Measurements from ENCODE around the gene KLHL24. TPM values are rescaled to one million over a fixed set of nuclear protein-coding genes. Genes with fewer than 3 reads are reported as not detected.

KLHL24 gene
- polyA plus RNA-seq, 1 donor from 2014 or later = 92.1 TPM

DNA sequence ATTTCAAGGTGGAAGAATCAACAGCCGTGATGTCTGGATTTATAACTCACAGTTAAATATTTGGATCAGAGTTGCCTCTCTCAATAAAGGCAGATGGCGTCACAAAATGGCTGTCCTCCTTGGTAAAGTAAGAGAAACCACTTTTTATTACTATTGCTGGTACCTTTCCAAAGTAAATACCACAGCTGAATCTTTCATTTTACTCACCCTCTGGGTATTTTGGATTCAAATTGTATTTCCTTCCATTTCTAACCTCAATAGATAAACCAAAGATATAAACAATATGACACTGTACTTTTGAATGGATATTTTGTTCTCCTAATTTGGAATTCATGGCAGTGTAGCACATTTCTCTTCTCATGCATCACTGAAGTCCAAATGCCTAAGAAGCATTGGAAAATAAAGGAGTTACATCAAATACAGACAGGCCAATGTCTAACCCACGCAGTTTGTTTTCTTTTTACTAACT is 29.5 kb downstream of the KLHL24 start:
- no peak overlapping the region for H3K4me3 ChIP-seq (ENCODE audit: low read length)

DNA sequence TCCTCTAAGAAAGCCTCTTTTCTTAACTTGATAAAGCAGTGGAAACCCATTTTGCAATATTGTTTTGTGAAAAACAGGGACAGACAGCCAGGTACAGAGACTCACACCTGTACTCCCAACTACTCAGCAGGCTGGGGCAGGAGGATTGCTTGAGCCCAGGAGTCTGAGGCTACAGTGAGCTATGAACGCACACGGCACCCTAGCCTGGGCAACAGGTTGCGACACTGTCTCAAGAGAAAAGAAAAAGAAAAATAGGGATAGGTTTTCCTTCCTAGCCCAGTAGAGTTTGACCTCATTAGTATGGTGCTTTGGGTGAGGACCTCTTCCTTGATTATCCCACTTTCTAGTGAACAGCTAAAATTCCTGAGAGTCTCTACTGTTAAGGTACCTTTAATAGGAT is 44.6 kb downstream of the KLHL24 start:
- Histone ChIP-seq H3K9me3 (ENCODE audit: low read length) (no peaks in the 10 kb centered on the region), H3K9me2 (ENCODE audit: insufficient read depth, low read length) (no peaks in the 10 kb centered on the region)
- TF ChIP-seq EZH2 (IDR thresholded peaks at IDR 0.05; ENCODE audit: borderline replicate concordance, insufficient read depth, low read length, poor library complexity, severe bottlenecking) = no peak

More for the DNA sequence above, 29.5 kb downstream of the KLHL24 start:
- TF ChIP-seq, protein P1, sequence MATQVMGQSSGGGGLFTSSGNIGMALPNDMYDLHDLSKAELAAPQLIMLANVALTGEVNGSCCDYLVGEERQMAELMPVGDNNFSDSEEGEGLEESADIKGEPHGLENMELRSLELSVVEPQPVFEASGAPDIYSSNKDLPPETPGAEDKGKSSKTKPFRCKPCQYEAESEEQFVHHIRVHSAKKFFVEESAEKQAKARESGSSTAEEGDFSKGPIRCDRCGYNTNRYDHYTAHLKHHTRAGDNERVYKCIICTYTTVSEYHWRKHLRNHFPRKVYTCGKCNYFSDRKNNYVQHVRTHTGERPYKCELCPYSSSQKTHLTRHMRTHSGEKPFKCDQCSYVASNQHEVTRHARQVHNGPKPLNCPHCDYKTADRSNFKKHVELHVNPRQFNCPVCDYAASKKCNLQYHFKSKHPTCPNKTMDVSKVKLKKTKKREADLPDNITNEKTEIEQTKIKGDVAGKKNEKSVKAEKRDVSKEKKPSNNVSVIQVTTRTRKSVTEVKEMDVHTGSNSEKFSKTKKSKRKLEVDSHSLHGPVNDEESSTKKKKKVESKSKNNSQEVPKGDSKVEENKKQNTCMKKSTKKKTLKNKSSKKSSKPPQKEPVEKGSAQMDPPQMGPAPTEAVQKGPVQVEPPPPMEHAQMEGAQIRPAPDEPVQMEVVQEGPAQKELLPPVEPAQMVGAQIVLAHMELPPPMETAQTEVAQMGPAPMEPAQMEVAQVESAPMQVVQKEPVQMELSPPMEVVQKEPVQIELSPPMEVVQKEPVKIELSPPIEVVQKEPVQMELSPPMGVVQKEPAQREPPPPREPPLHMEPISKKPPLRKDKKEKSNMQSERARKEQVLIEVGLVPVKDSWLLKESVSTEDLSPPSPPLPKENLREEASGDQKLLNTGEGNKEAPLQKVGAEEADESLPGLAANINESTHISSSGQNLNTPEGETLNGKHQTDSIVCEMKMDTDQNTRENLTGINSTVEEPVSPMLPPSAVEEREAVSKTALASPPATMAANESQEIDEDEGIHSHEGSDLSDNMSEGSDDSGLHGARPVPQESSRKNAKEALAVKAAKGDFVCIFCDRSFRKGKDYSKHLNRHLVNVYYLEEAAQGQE (IDR thresholded peaks at IDR 0.05; ENCODE audit: borderline replicate concordance) = no peak
- no peak for TF ChIP-seq MXI1 (conservative IDR thresholded peaks at IDR 0.05; ENCODE audit: poor library complexity, severe bottlenecking)
- TF ChIP-seq, protein P2, sequence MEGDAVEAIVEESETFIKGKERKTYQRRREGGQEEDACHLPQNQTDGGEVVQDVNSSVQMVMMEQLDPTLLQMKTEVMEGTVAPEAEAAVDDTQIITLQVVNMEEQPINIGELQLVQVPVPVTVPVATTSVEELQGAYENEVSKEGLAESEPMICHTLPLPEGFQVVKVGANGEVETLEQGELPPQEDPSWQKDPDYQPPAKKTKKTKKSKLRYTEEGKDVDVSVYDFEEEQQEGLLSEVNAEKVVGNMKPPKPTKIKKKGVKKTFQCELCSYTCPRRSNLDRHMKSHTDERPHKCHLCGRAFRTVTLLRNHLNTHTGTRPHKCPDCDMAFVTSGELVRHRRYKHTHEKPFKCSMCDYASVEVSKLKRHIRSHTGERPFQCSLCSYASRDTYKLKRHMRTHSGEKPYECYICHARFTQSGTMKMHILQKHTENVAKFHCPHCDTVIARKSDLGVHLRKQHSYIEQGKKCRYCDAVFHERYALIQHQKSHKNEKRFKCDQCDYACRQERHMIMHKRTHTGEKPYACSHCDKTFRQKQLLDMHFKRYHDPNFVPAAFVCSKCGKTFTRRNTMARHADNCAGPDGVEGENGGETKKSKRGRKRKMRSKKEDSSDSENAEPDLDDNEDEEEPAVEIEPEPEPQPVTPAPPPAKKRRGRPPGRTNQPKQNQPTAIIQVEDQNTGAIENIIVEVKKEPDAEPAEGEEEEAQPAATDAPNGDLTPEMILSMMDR (IDR thresholded peaks at IDR 0.05; ENCODE audit: poor library complexity, severe bottlenecking) = no peak
- TF ChIP-seq RAD21 (conservative IDR thresholded peaks at IDR 0.05) = no peak
- no peak for TF ChIP-seq EP300 (conservative IDR thresholded peaks at IDR 0.05; ENCODE audit: poor library complexity, severe bottlenecking)
- TF ChIP-seq TAF1 (IDR thresholded peaks at IDR 0.05; ENCODE audit: low read depth) = no peak
- no peak for TF ChIP-seq EZH2 (IDR thresholded peaks at IDR 0.05; ENCODE audit: borderline replicate concordance, insufficient read depth, low read length, poor library complexity, severe bottlenecking)
- TF ChIP-seq POLR2AphosphoS5 (IDR thresholded peaks at IDR 0.05) = no peak
- no peak for TF ChIP-seq SMC3 (conservative IDR thresholded peaks at IDR 0.05; ENCODE audit: poor library complexity)
- no peak overlapping the region for H3K9ac ChIP-seq (ENCODE audit: low read length)
- no peaks in the 10 kb centered on the region for H3K9me3 ChIP-seq (ENCODE audit: low read length)
- H3K36me3 ChIP-seq (ENCODE audit: insufficient read depth, low read length) = peaks cover 21% of the 10 kb centered on the region
- peaks cover 41% of the 10 kb centered on the region for H3K79me2 ChIP-seq (replicated peaks; ENCODE audit: insufficient read depth, low read length)
- H3K27ac ChIP-seq (ENCODE audit: low read length) = no peak overlapping the region
- no peaks in the 10 kb centered on the region for H3K9me2 ChIP-seq (ENCODE audit: insufficient read depth, low read length)
- H3K27me3 ChIP-seq (ENCODE audit: insufficient read depth, low read depth, low read length) = no peaks in the 10 kb centered on the region
- peaks cover 3% of the 10 kb centered on the region for H4K20me1 ChIP-seq (ENCODE audit: insufficient read depth)
- no peak overlapping the region for H2AFZ ChIP-seq (ENCODE audit: low read depth, low read length)
- no peak overlapping the region for H3K4me2 ChIP-seq (ENCODE audit: low read length)
- no peaks in the 10 kb centered on the region for H3F3A ChIP-seq (ENCODE audit: insufficient read depth, low read length, poor library complexity, severe bottlenecking)

More for the DNA sequence above, 44.6 kb downstream of the KLHL24 start:
- no peak overlapping the region for H3K4me3 ChIP-seq (ENCODE audit: low read length)
- no peak overlapping the region for H3K27ac ChIP-seq (ENCODE audit: low read length)
- no peak overlapping the region for H3K9ac ChIP-seq (ENCODE audit: low read length)
- peaks cover 12% of the 10 kb centered on the region for H3K36me3 ChIP-seq (ENCODE audit: insufficient read depth, low read length)
- no peaks in the 10 kb centered on the region for H4K20me1 ChIP-seq (ENCODE audit: insufficient read depth)
- no peaks in the 10 kb centered on the region for H3K27me3 ChIP-seq (ENCODE audit: insufficient read depth, low read depth, low read length)
- H3F3A ChIP-seq (ENCODE audit: insufficient read depth, low read length, poor library complexity, severe bottlenecking) = no peaks in the 10 kb centered on the region
- no peak overlapping the region for H2AFZ ChIP-seq (ENCODE audit: low read depth, low read length)
- H3K79me2 ChIP-seq (replicated peaks; ENCODE audit: insufficient read depth, low read length) = peaks cover 4% of the 10 kb centered on the region
- H3K4me2 ChIP-seq (ENCODE audit: low read length) = no peak overlapping the region
